DND-41 (cell line): ENCODE data around the gene PAM.
A peak's percentile ranks its signal among the peaks of the same experiment; 100 is the strongest.

ENCODE experiments used
- ATAC-seq: fragments of 200-7000 bp; cut with Tn5 transposase; 3 replicates; pipeline ENCODE4 v1.9.1; 2021; ENCODE audit warnings: low read depth; ENCODE audit not compliant: insufficient read depth
- DNase-seq: peaks from one replicate; pipeline ENCODE4 v3.0.0-alpha.2; 2020
- H2AFZ ChIP-seq: 2 replicates; pipeline ENCODE4 v1.6.0; 2012; ENCODE audit warnings: low read depth, low read length
- H3K27ac ChIP-seq: 2 replicates; pipeline ENCODE4 v1.5.1; 2012; ENCODE audit warnings: low read length, inconsistent platforms
- H3K27me3 ChIP-seq: fragments of 200-600 bp; sonication (generic); 2 replicates; pipeline ENCODE4 v1.6.0; 2012; ENCODE audit warnings: low read length, mild to moderate bottlenecking, inconsistent platforms; ENCODE audit not compliant: insufficient read depth, poor library complexity
- H3K36me3 ChIP-seq: 2 replicates; pipeline ENCODE4 v1.5.1; 2012; ENCODE audit warnings: low read length, inconsistent platforms; ENCODE audit not compliant: insufficient read depth
- H3K4me1 ChIP-seq: 2 replicates; pipeline ENCODE4 v1.5.1; 2012; ENCODE audit warnings: mild to moderate bottlenecking, low read length; ENCODE audit not compliant: insufficient read depth
- H3K4me2 ChIP-seq: 2 replicates; pipeline ENCODE4 v1.6.0; 2012; ENCODE audit warnings: mild to moderate bottlenecking, moderate library complexity, low read length, inconsistent platforms; ENCODE audit not compliant: insufficient read depth
- H3K4me3 ChIP-seq, 2 experiments: fragments of 200-600 bp in 1 of 2; shearing (Covaris generic) in 1 of 2; 2 replicates each; pipeline ENCODE4 v1.5.1; 2012 to 2016; ENCODE audit warnings: inconsistent platforms in 2 of 2, low read length in 2 of 2, mild to moderate bottlenecking in 2 of 2, low read depth in 1 of 2, moderate library complexity in 1 of 2
- H3K79me2 ChIP-seq: 2 replicates; pipeline ENCODE4 v1.6.0; 2012; ENCODE audit warnings: low read length, inconsistent platforms; ENCODE audit not compliant: insufficient read depth
- H3K9ac ChIP-seq: 2 replicates; pipeline ENCODE4 v1.6.0; 2012; ENCODE audit warnings: low read depth, mild to moderate bottlenecking, inconsistent platforms, low read length, moderate library complexity
- H3K9me3 ChIP-seq: 2 replicates; pipeline ENCODE4 v1.5.1; 2012; ENCODE audit warnings: low read length, moderate library complexity, mild to moderate bottlenecking, inconsistent platforms; ENCODE audit not compliant: insufficient read depth, severe bottlenecking
- H4K20me1 ChIP-seq: 2 replicates; pipeline ENCODE4 v1.6.0; 2012; ENCODE audit warnings: low read length; ENCODE audit not compliant: insufficient read depth
- CTCF ChIP-seq: IDR thresholded peaks from 2 replicates; pipeline ENCODE4 v1.5.1; 2012; ENCODE audit warnings: borderline replicate concordance, low read length, moderate library complexity, mild to moderate bottlenecking; ENCODE audit not compliant: poor library complexity, severe bottlenecking; ENCODE audit errors: extremely low read depth
- EZH2 ChIP-seq: IDR thresholded peaks from 3 replicates; pipeline ENCODE4 v1.6.1; 2012; ENCODE audit warnings: borderline replicate concordance, low read depth, mild to moderate bottlenecking, moderate library complexity, low read length, inconsistent platforms; ENCODE audit not compliant: severe bottlenecking

Gene PAM

GRCh38 chr5:102969641-102970040 lies 214.5 kb downstream of the PAM start:
- H3K79me2 ChIP-seq, result no peaks in the 10 kb centered on the region
- DNase-seq (no peak), ATAC-seq (no peak)
- no peaks in the 10 kb centered on the region for H4K20me1 ChIP-seq
- peaks cover 9% of the 10 kb centered on the region; the same call in 1 of the 2 replicates for H3K4me1 ChIP-seq
- H2AFZ ChIP-seq, result no peak overlapping the region
- H3K9ac ChIP-seq, result no peak overlapping the region
- H3K9me3 ChIP-seq, result no peaks in the 10 kb centered on the region
- no peak overlapping the region for H3K4me2 ChIP-seq
- H3K27ac ChIP-seq, result no peak overlapping the region
- TF ChIP-seq CTCF (no peak), EZH2 (no peak)
- no peaks in the 10 kb centered on the region for H3K36me3 ChIP-seq
- H3K4me3 ChIP-seq, result no peak overlapping the region
- no peaks in the 10 kb centered on the region for H3K27me3 ChIP-seq

- Histone ChIP-seq H3K9ac (no peak overlapping the region), H3K36me3 (no peaks in the 10 kb centered on the region), H3K27me3 (no peaks in the 10 kb centered on the region), H3K27ac (no peak overlapping the region), H3K4me1 (peaks cover 9% of the 10 kb centered on the region; the same call in 1 of the 2 replicates), H3K9me3 (no peaks in the 10 kb centered on the region), H3K4me3 (no peak overlapping the region), H3K4me2 (no peak overlapping the region), H2AFZ (no peak overlapping the region), H4K20me1 (no peaks in the 10 kb centered on the region), H3K79me2 (no peaks in the 10 kb centered on the region)
- peak; percentile 84 for ATAC-seq
- DNase-seq, result no peak
- TF ChIP-seq CTCF (peak; percentile 59), EZH2 (no peak)
Measured at GRCh38 chr5:102971676-102972293, 216.7 kb downstream of the PAM start.

GRCh38 chr5:102974177-102974576 lies 219.1 kb downstream of the PAM start:
- Histone ChIP-seq H3K9ac (no peak overlapping the region), H4K20me1 (no peaks in the 10 kb centered on the region), H3K27ac (no peak overlapping the region), H3K4me1 (peaks cover 9% of the 10 kb centered on the region; the same call in 1 of the 2 replicates), H3K36me3 (no peaks in the 10 kb centered on the region), H2AFZ (no peak overlapping the region), H3K27me3 (no peaks in the 10 kb centered on the region), H3K4me3 (no peak overlapping the region), H3K79me2 (no peaks in the 10 kb centered on the region), H3K9me3 (no peaks in the 10 kb centered on the region), H3K4me2 (no peak overlapping the region)
- TF ChIP-seq CTCF, result no peak
- no peak for TF ChIP-seq EZH2
- no peak for ATAC-seq
- DNase-seq, result no peak

GRCh38 chr5:102975045-102975444 lies 219.9 kb downstream of the PAM start:
- Histone ChIP-seq H3K9me3 (no peaks in the 10 kb centered on the region), H3K27me3 (no peaks in the 10 kb centered on the region), H4K20me1 (no peaks in the 10 kb centered on the region), H3K27ac (no peak overlapping the region), H3K79me2 (no peaks in the 10 kb centered on the region), H3K4me2 (no peak overlapping the region), H3K9ac (no peak overlapping the region), H2AFZ (no peak overlapping the region), H3K4me3 (no peak overlapping the region), H3K36me3 (no peaks in the 10 kb centered on the region), H3K4me1 (peaks cover 9% of the 10 kb centered on the region; the same call in 1 of the 2 replicates)
- no peak for DNase-seq
- no peak for ATAC-seq
- TF ChIP-seq CTCF, result no peak
- no peak for TF ChIP-seq EZH2
